Esophagus mucosa (tissue), 1 donor: Measurements from ENCODE around the gene DACT2. TPM values are rescaled to one million over a fixed set of nuclear protein-coding genes. Genes with fewer than 3 reads are reported as not detected.

Experiments
- ATAC-seq: fragments of 200-7000 bp; cut with Tn5 transposase; one replicate; pipeline ENCODE4 v1.9.1; 2020
- total RNA-seq: library from RNA; stranded (reverse); gene quantifications from one replicate; pipeline ENCODE4 v1.2.4, GENCODE V29; 2023
- donor health status: DM: yes; HTN: yes; CAD: no.

Gene DACT2
- total RNA-seq, 1 donor from 2014 or later, result 0.44 TPM

DNA sequence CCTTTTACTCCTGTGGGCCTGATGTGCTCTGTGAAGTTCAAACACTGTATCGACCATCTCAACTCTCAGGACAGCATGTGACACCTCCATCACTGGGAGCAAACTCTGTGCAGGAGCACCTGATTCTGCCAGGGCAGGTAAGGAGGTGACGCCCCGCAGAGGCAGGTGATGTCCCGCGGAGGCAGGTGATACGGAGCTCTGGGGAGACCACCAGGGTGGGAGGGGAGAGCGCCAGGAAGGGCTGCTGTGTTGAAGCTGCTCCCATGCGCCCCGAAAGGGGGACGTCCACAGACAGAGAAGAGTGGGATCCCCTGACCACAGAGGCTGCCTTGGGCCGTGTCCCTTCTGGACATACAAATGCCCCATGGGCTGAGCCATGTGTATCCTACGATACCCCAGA lies 58.3 kb downstream of the DACT2 start:
- ATAC-seq, result no peak

DNA sequence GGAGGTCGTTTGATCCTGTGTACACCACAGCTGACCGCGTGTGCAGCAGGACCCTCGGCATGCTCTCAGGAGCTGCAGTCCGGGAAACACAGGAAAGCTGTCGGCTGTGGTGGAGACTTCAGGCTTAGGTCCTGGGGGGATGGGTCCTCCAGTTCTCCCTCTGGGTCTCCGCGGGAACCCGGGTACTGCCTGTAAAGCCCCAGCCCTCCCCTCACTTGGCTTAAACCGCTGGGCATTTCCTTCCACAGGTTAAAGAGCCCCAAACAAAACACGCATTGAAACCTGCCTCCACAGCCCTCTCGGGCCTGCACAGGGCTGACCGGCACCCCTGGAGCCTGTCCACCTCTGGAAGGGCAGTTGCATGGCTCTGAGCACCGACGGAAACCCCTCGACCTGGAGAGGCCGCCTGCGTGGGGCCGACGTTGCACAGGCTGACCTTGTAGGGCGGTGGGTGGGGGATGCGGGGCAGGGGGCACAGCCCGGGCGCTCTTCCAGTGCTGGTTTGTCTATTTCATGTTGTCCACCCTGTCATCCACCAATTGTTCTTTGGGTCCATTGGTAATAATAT lies 59.1 kb downstream of the DACT2 start:
- ATAC-seq, result no peak

DNA sequence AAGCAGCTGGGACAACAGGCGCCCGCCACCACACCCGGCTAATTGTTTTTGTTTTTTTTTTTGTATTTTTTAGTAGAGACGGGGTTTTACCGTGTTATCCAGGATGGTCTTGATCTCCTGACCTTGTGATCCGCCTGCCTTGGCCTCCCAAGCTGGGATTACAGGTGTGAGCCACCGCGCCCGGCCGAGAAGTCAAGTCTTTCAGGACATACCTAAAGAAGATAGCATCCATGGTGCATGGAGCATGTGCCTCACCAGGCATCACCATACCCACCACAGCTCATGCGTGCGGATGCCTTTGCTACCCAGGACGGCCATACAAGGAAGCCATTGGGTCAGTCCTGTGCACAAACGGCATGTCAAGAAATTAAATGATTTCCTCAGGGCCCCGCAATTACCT lies 60.8 kb downstream of the DACT2 start:
- ATAC-seq, result no peak

DNA sequence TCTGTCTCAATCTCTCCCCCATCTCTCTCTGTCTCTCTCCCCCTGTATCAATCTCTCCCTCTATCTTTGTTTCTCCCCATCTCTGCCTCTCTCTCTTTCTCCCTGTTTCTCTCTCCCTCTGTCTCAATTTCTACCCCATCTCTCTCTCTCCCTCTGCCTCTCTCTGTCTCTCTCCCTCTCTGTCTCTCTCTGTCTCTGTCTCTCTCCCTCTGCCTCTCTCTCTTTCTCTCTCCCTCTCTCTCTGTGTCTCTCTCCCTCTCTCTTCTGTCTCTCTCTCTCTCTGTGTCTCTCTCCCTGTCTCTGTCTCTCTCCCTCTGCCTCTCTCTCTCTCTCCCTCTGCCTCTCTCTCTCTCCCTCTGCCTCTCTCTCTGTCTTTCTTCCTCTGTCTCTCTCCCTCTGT lies 62.6 kb downstream of the DACT2 start:
- ATAC-seq, result no peak

Other genes starting within 250 kb of the DACT2 start
- gene FRMD1, start 240.6 kb downstream of the DACT2 start, total RNA-seq, result not detected
- gene SMOC2, start 121.4 kb upstream of the DACT2 start, total RNA-seq, result 1.9 TPM